GM21576 (cell line): ENCODE data around the gene KHDC4.

Experiments used
- ATAC-seq: cut with Tn5 transposase; IDR thresholded peaks from one replicate; pipeline ENCODE4 v1.9.1; 2021; ENCODE audit warnings: mild to moderate bottlenecking, moderate library complexity; ENCODE audit not compliant: unreplicated experiment

The KHDC4 gene

GRCh38 chr1:155872527-155872926 lies 61.7 kb downstream of the KHDC4 start:
- ATAC-seq, result no peak

DNA sequence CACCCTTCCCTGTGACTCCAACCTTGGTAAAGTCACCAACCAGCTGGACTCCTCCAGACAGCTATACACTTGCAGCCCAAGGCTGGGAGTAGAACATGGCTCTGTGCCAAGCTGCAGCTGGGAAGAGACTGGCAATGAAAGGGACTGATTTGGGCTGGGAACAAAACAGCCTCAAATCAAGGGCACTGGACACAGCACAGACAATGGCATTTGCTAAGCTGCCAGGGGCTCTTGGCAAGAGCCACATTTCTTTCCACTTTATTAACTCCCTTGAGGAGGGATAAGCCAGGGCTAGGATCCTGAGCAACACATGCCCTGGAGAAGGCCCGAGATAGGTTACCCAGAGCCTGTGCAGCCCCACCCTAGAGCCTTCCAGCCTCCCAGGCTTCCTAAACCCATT lies 62.8 kb downstream of the KHDC4 start:
- ATAC-seq, result no peak

GRCh38 chr1:155867766-155868165 lies 66.4 kb downstream of the KHDC4 start:
- ATAC-seq, result no peak

GRCh38 chr1:155864393-155864792 lies 69.8 kb downstream of the KHDC4 start:
- ATAC-seq, result no peak
